Vagina (tissue), 2 donors: ENCODE measurements around the gene KIF3B.

Experiments used
- CTCF ChIP-seq, 3 experiments: fragments of 450-650 bp in 2 of 3; fragments of 200-600 bp in 1 of 3; sonication (generic) in 1 of 3; IDR thresholded peaks; one replicate each; pipeline ENCODE4 v1.5.1; 2017 to 2019; ENCODE audit warnings: antibody characterized with exemption in 3 of 3, mild to moderate bottlenecking in 2 of 3, moderate library complexity in 2 of 3
- POLR2A ChIP-seq, 2 donors: fragments of 450-650 bp; IDR thresholded peaks; one replicate each; pipeline ENCODE4 v1.6.1; 2017; ENCODE audit warnings: antibody characterized with exemption in 2 of 2, mild to moderate bottlenecking in 2 of 2, moderate library complexity in 2 of 2
- POLR2AphosphoS5 ChIP-seq, 2 donors: sonication (generic); formaldehyde crosslinking; IDR thresholded peaks; one replicate each; pipeline ENCODE4 v1.9.0; 2017; ENCODE audit warnings: antibody characterized with exemption in 2 of 2, mild to moderate bottlenecking in 2 of 2, low read depth in 1 of 2; ENCODE audit not compliant: insufficient read depth in 1 of 2

GRCh38 chr20:32327087-32327681 is 49.7 kb downstream of the KIF3B start:
- TF ChIP-seq POLR2A (IDR thresholded peaks at IDR 0.05) (no peak), CTCF (IDR thresholded peaks at IDR 0.05) (no peak), POLR2AphosphoS5 (IDR thresholded peaks at IDR 0.05; ENCODE audit: insufficient read depth in 1 of 2, low read depth in 1 of 2) (no peak)
